Measurements from ENCODE around the gene PDE4C. TPM values are rescaled to one million over a fixed set of nuclear protein-coding genes. Genes with fewer than 3 reads are reported as not detected.

Gene PDE4C
- total RNA-seq, 1 experiment from 2014 or later, result 1.8 TPM

DNA sequence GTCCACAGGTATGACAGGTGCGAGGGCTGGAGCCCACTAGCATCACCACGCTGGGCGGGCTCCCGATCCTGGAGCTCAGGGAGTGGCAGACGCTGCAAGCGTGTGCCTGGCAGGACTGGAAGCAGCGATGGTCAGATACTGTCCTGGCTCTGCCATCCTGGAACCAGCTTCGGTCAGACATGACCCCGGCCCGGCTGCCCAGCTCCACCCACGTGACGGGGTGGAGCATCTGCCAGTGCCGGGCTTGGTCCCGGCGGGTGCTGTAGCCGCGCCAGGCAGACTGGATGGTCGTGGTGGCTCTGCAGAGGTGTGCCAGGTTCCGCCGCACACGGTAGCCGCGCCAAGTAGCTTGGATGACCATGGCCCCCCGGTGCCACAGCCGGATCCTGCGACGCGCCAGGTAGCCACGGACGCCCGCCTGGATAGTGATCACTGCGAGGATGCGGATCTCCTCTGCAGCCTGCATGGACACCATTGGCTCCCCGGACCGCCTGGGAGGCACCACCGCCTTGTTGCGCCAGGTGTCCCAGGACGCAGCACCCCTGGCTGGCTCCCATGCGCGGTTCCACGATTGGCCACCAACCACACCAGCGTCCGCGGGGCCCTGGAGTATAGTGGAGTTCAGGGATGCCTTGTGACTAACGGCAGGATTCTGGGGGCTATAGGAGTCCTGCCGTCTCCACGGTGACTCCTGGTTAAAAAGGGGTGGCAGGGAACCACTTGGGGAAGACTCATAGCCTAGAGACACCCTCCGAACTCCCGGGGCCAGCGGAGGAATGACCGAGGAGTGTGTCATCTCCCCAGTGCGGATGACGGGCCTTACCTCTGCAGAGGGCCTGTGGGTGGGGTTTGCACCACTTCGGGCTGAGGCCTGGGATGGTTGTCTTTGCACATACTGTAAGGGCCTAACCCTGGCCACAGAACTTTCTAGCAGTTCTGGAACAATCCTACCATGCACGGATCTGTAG lies 31.5 kb upstream of the PDE4C start:
- Histone ChIP-seq H2AFZ (ENCODE audit: low read length) (no peak overlapping the region), H3K4me3 (ENCODE audit: low read length) (no peak overlapping the region), H3K4me2 (ENCODE audit: low read length) (no peak overlapping the region), H3K9me2 (replicated peaks; ENCODE audit: low read length) (no peaks in the 10 kb centered on the region), H3K79me2 (ENCODE audit: low read length) (no peaks in the 10 kb centered on the region), H3K27ac (ENCODE audit: low read length) (no peak overlapping the region), H3F3A (ENCODE audit: low read length, unreplicated experiment) (no peaks in the 10 kb centered on the region), H4K20me1 (ENCODE audit: low read length) (no peaks in the 10 kb centered on the region), H3K9ac (ENCODE audit: low read length) (no peak overlapping the region), H3K27me3 (ENCODE audit: low read length) (no peaks in the 10 kb centered on the region), H3K9me3 (ENCODE audit: low read length) (no peaks in the 10 kb centered on the region), H3K4me1 (ENCODE audit: insufficient read depth, low read length) (peaks cover 12% of the 10 kb centered on the region), H3K36me3 (ENCODE audit: low read depth, low read length) (no peaks in the 10 kb centered on the region)
- no peak for DNase-seq
- intact Hi-C loops (cut with micrococcal nuclease), result no loop called here
- CTCF ChIA-PET, result interaction anchor here (1.4 kb wide), 1 partner anchor 22 kb away, joined by 8 read pairs; no protein-coding TSS in a partner anchor
- no peak; the same call in 1 of the 2 replicates for ATAC-seq
- POLR2A ChIA-PET (ENCODE audit: unreplicated experiment), result no interaction called here
- no TSS peak for BruUV-seq (replicated peaks)
- TF ChIP-seq EZH2phosphoT487 (IDR thresholded peaks at IDR 0.05; ENCODE audit: borderline replicate concordance, low read length) (no peak), CTCF (conservative IDR thresholded peaks at IDR 0.05; ENCODE audit: low read depth, low read length) (no peak), EZH2 (IDR thresholded peaks at IDR 0.05; ENCODE audit: low read length, unreplicated experiment) (no peak)

GRCh38 chr19:18254546-18255503 lies 28.6 kb upstream of the PDE4C start:
- H3K9me2 ChIP-seq (replicated peaks; ENCODE audit: low read length), result no peaks in the 10 kb centered on the region
- H3K36me3 ChIP-seq (ENCODE audit: low read depth, low read length), result no peaks in the 10 kb centered on the region
- H3K9me3 ChIP-seq (ENCODE audit: low read length), result no peaks in the 10 kb centered on the region
- H2AFZ ChIP-seq (ENCODE audit: low read length), result 0 out of 2 replicates have a peak overlapping the region, but pooled peaks have one; percentile 36
- H4K20me1 ChIP-seq (ENCODE audit: low read length), result no peaks in the 10 kb centered on the region
- CTCF ChIA-PET, result interaction anchor here (0.5 to 1.4 kb wide), 2 partner anchors 14 to 46 kb away, joined by 9 to 15 read pairs; no protein-coding TSS in a partner anchor
- TF ChIP-seq CTCF (conservative IDR thresholded peaks at IDR 0.05; ENCODE audit: low read depth, low read length), result peak; percentile 58
- TF ChIP-seq EZH2phosphoT487 (IDR thresholded peaks at IDR 0.05; ENCODE audit: borderline replicate concordance, low read length), result no peak
- no peak for TF ChIP-seq EZH2 (IDR thresholded peaks at IDR 0.05; ENCODE audit: low read length, unreplicated experiment)
- H3K27ac ChIP-seq (ENCODE audit: low read length), result no peak overlapping the region
- BruUV-seq (replicated peaks), result no TSS peak
- no peaks in the 10 kb centered on the region for H3F3A ChIP-seq (ENCODE audit: low read length, unreplicated experiment)
- no peaks in the 10 kb centered on the region for H3K79me2 ChIP-seq (ENCODE audit: low read length)
- H3K4me1 ChIP-seq (ENCODE audit: insufficient read depth, low read length), result peaks cover 12% of the 10 kb centered on the region
- H3K27me3 ChIP-seq (ENCODE audit: low read length), result no peaks in the 10 kb centered on the region
- H3K9ac ChIP-seq (ENCODE audit: low read length), result no peak overlapping the region
- ATAC-seq (peak; percentile 20; the same call in 1 of the 2 replicates), DNase-seq (peak; percentile 31)
- no peak overlapping the region for H3K4me3 ChIP-seq (ENCODE audit: low read length)
- H3K4me2 ChIP-seq (ENCODE audit: low read length), result peak overlapping the region; percentile 43
- intact Hi-C loops (cut with micrococcal nuclease), result no loop called here
- POLR2A ChIA-PET (ENCODE audit: unreplicated experiment), result no interaction called here

Measured in PC-3 (cell line).